H1 (cell line): ENCODE results near the gene DAGLA. TPM values are rescaled to one million over a fixed set of nuclear protein-coding genes. Genes with fewer than 3 reads are reported as not detected.

Experiments used
- CTCF ChIA-PET: fragments of 300-600 bp; sonication (Branson Sonifier 250); formaldehyde crosslinking; loops from one replicate; lab custom pipeline; 2021; ENCODE audit not compliant: partially characterized antibody; lab: Charles Lee
- POLR2A ChIA-PET: fragments of 300-600 bp; sonication (Branson Sonifier 250); formaldehyde crosslinking; loops from one replicate; lab custom pipeline; 2021; ENCODE audit warnings: inconsistent platforms; ENCODE audit not compliant: partially characterized antibody; lab: Charles Lee
- DNase-seq, 2 experiments: peaks; one replicate each; pipeline versions ENCODE4 v3.0.0 to v3.0.0-alpha.2; 2010 to 2022; ENCODE audit warnings: low spot score in 2 of 2, low read depth in 1 of 2, mixed read lengths in 1 of 2
- FAIRE-seq: peaks from 2 replicates; lab custom pipeline; 2011; peaks lifted over from hg19 to GRCh38; lab: Jason Lieb, UNC
- H2AFZ ChIP-seq: 2 replicates; pipeline ENCODE4 v1.8.1; 2012; ENCODE audit warnings: low read length, inconsistent platforms
- H2AK5ac ChIP-seq: 2 replicates; pipeline ENCODE4 v1.6.1; 2013; ENCODE audit warnings: low read depth, low read length
- H2BK120ac ChIP-seq: replicated peaks from 2 replicates; pipeline ENCODE3; 2013; ENCODE audit warnings: low read depth, low read length, inconsistent platforms
- H2BK12ac ChIP-seq: 2 replicates; pipeline ENCODE4 v1.6.1; 2013; ENCODE audit warnings: low read depth, low read length
- H2BK15ac ChIP-seq: 2 replicates; pipeline ENCODE4 v1.6.1; 2013; ENCODE audit warnings: low read length
- H2BK20ac ChIP-seq: 2 replicates; pipeline ENCODE4 v1.6.1; 2013; ENCODE audit warnings: low read length
- H2BK5ac ChIP-seq: 2 replicates; pipeline ENCODE4 v1.6.1; 2013; ENCODE audit warnings: low read depth, low read length
- H3K14ac ChIP-seq: 2 replicates; pipeline ENCODE4 v1.6.1; 2013; ENCODE audit warnings: inconsistent platforms; ENCODE audit not compliant: insufficient read length
- H3K18ac ChIP-seq: 2 replicates; pipeline ENCODE4 v1.6.1; 2013; ENCODE audit warnings: low read length; ENCODE audit errors: extremely low read depth
- H3K23ac ChIP-seq: 2 replicates; pipeline ENCODE4 v1.6.1; 2013; ENCODE audit warnings: inconsistent platforms; ENCODE audit not compliant: insufficient read length
- H3K23me2 ChIP-seq: 2 replicates; pipeline ENCODE4 v1.6.1; 2013; ENCODE audit warnings: low read depth, low read length
- H3K27ac ChIP-seq: 2 replicates; pipeline ENCODE4 v1.6.1; 2011; ENCODE audit warnings: low read depth, low read length, inconsistent platforms
- H3K27me3 ChIP-seq, 4 experiments: replicated peaks in 1 of 4; 1 replicate in 1 of 4; 2 replicates in 3 of 4; pipeline versions ENCODE4 v1.6.1 to v1.8.1; 2011 to 2013; ENCODE audit warnings: low read length in 3 of 4, mild to moderate bottlenecking in 3 of 4, inconsistent platforms in 2 of 4, mixed read lengths in 2 of 4, moderate library complexity in 1 of 4; ENCODE audit not compliant: control insufficient read depth in 3 of 4, insufficient read depth in 3 of 4; ENCODE audit errors: extremely low read depth in 1 of 4
- H3K36me3 ChIP-seq, 4 experiments: 2 replicates each; pipeline versions ENCODE4 v1.6.1 to v1.8.1; 2011 to 2013; ENCODE audit warnings: mild to moderate bottlenecking in 4 of 4, low read length in 3 of 4, moderate library complexity in 2 of 4, control low read depth in 1 of 4, inconsistent platforms in 1 of 4; ENCODE audit not compliant: insufficient read depth in 4 of 4, control insufficient read depth in 2 of 4
- H3K4ac ChIP-seq: replicated peaks from 2 replicates; pipeline ENCODE3; 2013; ENCODE audit warnings: low read length, low read depth, mixed read lengths, inconsistent platforms; ENCODE audit not compliant: insufficient read length
- H3K4me1 ChIP-seq, 4 experiments: replicated peaks in 1 of 4; 1 replicate in 1 of 4; 2 replicates in 3 of 4; pipeline versions ENCODE4 v1.6.1 to v1.8.1; 2011 to 2013; ENCODE audit warnings: low read length in 3 of 4, inconsistent platforms in 2 of 4, mixed read lengths in 1 of 4; ENCODE audit not compliant: insufficient read depth in 4 of 4, control insufficient read depth in 3 of 4
- H3K4me2 ChIP-seq, 2 experiments: 2 replicates each; pipeline versions ENCODE4 v1.6.1 to v1.8.1; 2011 to 2013; ENCODE audit warnings: low read depth in 2 of 2, low read length in 2 of 2, control low read depth in 1 of 2, inconsistent platforms in 1 of 2, mild to moderate bottlenecking in 1 of 2; ENCODE audit not compliant: insufficient read depth in 1 of 2
- H3K4me3 ChIP-seq, 4 experiments: fragments of 200-600, 300-600 bp in 1 of 4; sonication (generic), shearing (Covaris generic), sonication (Bioruptor Twin) in 1 of 4; 2 replicates each; pipeline versions ENCODE4 v1.5.1 to v1.8.1; 2011 to 2016; ENCODE audit warnings: low read length in 4 of 4, low read depth in 3 of 4, control low read depth in 2 of 4, inconsistent platforms in 2 of 4, mild to moderate bottlenecking in 2 of 4, mixed read lengths in 1 of 4, moderate library complexity in 1 of 4; ENCODE audit not compliant: insufficient read depth in 2 of 4; ENCODE audit errors: extremely low read depth in 1 of 4
- H3K56ac ChIP-seq: replicated peaks from 2 replicates; pipeline ENCODE3; 2013; ENCODE audit warnings: low read depth, mild to moderate bottlenecking, mixed read lengths, low read length, inconsistent platforms; ENCODE audit not compliant: insufficient read length
- H3K79me1 ChIP-seq: 2 replicates; pipeline ENCODE4 v1.6.1; 2013; ENCODE audit warnings: low read depth, low read length, control low read depth
- H3K79me2 ChIP-seq, 2 experiments: 2 replicates each; pipeline versions ENCODE4 v1.6.1 to v1.8.1; 2012 to 2013; ENCODE audit warnings: low read length in 2 of 2, mild to moderate bottlenecking in 2 of 2, inconsistent platforms in 1 of 2; ENCODE audit not compliant: insufficient read depth in 2 of 2, control insufficient read depth in 1 of 2
- H3K9ac ChIP-seq, 4 experiments: replicated peaks in 1 of 4; 1 replicate in 1 of 4; 2 replicates in 3 of 4; pipeline versions ENCODE4 v1.6.1 to v1.8.1; 2011 to 2013; ENCODE audit warnings: low read depth in 3 of 4, low read length in 3 of 4, control low read depth in 2 of 4, mild to moderate bottlenecking in 2 of 4, moderate library complexity in 2 of 4, inconsistent platforms in 1 of 4; ENCODE audit errors: extremely low read depth in 1 of 4
- H3K9me3 ChIP-seq, 2 experiments: 2 replicates each; pipeline versions ENCODE4 v1.6.1 to v1.8.1; 2012 to 2013; ENCODE audit warnings: mild to moderate bottlenecking in 2 of 2, moderate library complexity in 2 of 2, control low read depth in 1 of 2, inconsistent platforms in 1 of 2, low read depth in 1 of 2, low read length in 1 of 2, mixed read lengths in 1 of 2; ENCODE audit not compliant: insufficient read depth in 2 of 2
- H4K20me1 ChIP-seq, 2 experiments: replicated peaks in 1 of 2; 2 replicates each; pipeline versions ENCODE3 to v1.8.1; 2011 to 2013; ENCODE audit warnings: inconsistent platforms in 2 of 2, low read length in 2 of 2, mild to moderate bottlenecking in 1 of 2; ENCODE audit not compliant: insufficient read depth in 2 of 2, control insufficient read depth in 1 of 2
- H4K5ac ChIP-seq: 2 replicates; pipeline ENCODE4 v1.6.1; 2013; ENCODE audit warnings: low read length, low read depth, mixed read lengths, inconsistent platforms; ENCODE audit not compliant: insufficient read length
- H4K8ac ChIP-seq: 2 replicates; pipeline ENCODE4 v1.8.0; 2013; ENCODE audit warnings: mild to moderate bottlenecking, moderate library complexity, low read length, inconsistent platforms; ENCODE audit not compliant: insufficient read depth; ENCODE audit errors: extremely low read depth
- H4K91ac ChIP-seq: replicated peaks from 2 replicates; pipeline ENCODE3; 2013; ENCODE audit warnings: low read length, mixed read lengths, inconsistent platforms; ENCODE audit not compliant: insufficient read length
- FOSL1 ChIP-seq: IDR thresholded peaks from 2 replicates; pipeline ENCODE4 v1.6.1; 2011; ENCODE audit warnings: mild to moderate bottlenecking, low read depth, low read length, moderate library complexity; ENCODE audit not compliant: insufficient read depth
- HDAC2 ChIP-seq, 2 experiments: fragments of 300-600 bp in 1 of 2; sonication (generic) in 1 of 2; IDR thresholded peaks; 2 replicates each; pipeline ENCODE4 v1.6.1; 2011 to 2012; ENCODE audit warnings: low read depth in 2 of 2, low read length in 2 of 2, mild to moderate bottlenecking in 2 of 2, moderate library complexity in 2 of 2, borderline replicate concordance in 1 of 2, inconsistent platforms in 1 of 2
- TAF7 ChIP-seq: optimal IDR thresholded peaks from 2 replicates; pipeline ENCODE3; 2011; ENCODE audit warnings: low read depth, mild to moderate bottlenecking, inconsistent platforms, low read length, moderate library complexity, borderline replicate concordance
- WGBS, 2 experiments: shearing (Covaris generic) in 1 of 2; methylation state at CpG; one replicate each; pipeline versions ENCODE4 v1.1.6 to v1.1.7; 2013 to 2015; ENCODE audit warnings: low lambda C conversion rate in 2 of 2, mixed read lengths in 2 of 2, inconsistent platforms in 1 of 2, low coverage in 1 of 2, missing lambda C conversion rate in 1 of 2; ENCODE audit not compliant: insufficient replicate concordance in 2 of 2, insufficient coverage in 1 of 2, insufficient read length in 1 of 2; ENCODE audit errors: extremely low coverage in 1 of 2, missing lambda C conversion rate in 1 of 2; 5-methylcytosine and 5-hydroxymethylcytosine counted together
- polyA plus RNA-seq, 7 experiments: library from polyadenylated mRNA; depleted of rRNA in 3 of 7; stranded (reverse) in 5 of 7; unstranded in 2 of 7; fragments of >200 nt in 5 of 7; fragments of 200-250 nt in 2 of 7; gene quantifications; 1 replicate in 5 of 7; 2 replicates in 1 of 7; 4 replicates in 1 of 7; pipeline versions ENCODE4 v1.2.1 to v1.2.3, GENCODE V29; 2011 to 2013; ENCODE audit warnings: missing spikeins in 2 of 7, mixed read lengths in 2 of 7
- total RNA-seq: library from RNA; stranded (reverse); fragmentation: NEBNext Ultra II Directional; extraction: Animal tissue kit (Norgen Biotek cat#: 25700); gene quantifications from 2 replicates; pipeline ENCODE4 v1.2.1, GENCODE V29; 2021

DAGLA gene
- total and polyA plus RNA-seq, 2 of the 8 experiments (the other 6 are each of a cell fraction or from before 2014, with no cell fraction given): 3.6 to 6.6 TPM

DNA sequence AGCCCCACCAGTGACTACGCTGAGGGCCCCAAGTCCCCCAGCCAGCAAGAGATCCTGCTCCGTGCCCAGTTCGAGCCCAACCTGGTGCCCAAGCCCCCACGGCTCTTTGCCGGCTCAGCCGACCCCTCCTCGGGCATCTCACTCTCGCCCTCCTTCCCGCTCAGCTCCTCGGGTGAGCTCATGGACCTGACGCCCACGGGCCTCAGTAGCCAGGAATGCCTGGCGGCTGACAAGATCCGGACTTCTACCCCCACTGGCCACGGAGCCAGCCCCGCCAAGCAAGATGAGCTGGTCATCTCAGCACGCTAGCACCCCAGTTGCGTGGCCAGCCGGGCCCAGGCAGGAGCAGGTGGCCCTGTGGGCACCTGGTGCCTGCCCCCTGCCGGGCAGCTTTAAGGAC, 64.0 kb downstream of the DAGLA start:
- Histone ChIP-seq H2BK12ac (no peak overlapping the region), H2BK120ac (no peak overlapping the region), H3K79me2 (no peaks in the 10 kb centered on the region), H4K20me1 (no peaks in the 10 kb centered on the region), H3K4ac (no peak overlapping the region), H4K5ac (no peak overlapping the region), H2BK15ac (no peak overlapping the region), H3K9me3 (no peaks in the 10 kb centered on the region), H2AK5ac (no peak overlapping the region), H3K79me1 (no peaks in the 10 kb centered on the region), H3K4me2 (no peak overlapping the region), H4K8ac (no peak overlapping the region), H3K27me3 (no peaks in the 10 kb centered on the region; a peak in 2 of 7 replicates), H3K27ac (peak overlapping the region; percentile 56; the same call in 1 of the 2 replicates), H3K14ac (no peak overlapping the region), H2BK20ac (no peak overlapping the region), H3K23ac (no peak overlapping the region), H3K4me3 (no peak overlapping the region), H3K4me1 (peaks cover 2 to 13% (median 3%) of the 10 kb centered on the region in 4 experiments), H2BK5ac (no peak overlapping the region), H3K9ac (no peak overlapping the region), H3K18ac (no peak overlapping the region), H3K36me3 (peaks cover 0 to 9% (median 0%) of the 10 kb centered on the region in 4 experiments; a peak in 1 of 8 replicates), H3K23me2 (no peaks in the 10 kb centered on the region; the same call in 1 of the 2 replicates), H3K56ac (no peak overlapping the region), H2AFZ (no peak overlapping the region), H4K91ac (no peak overlapping the region)
- no peak for FAIRE-seq
- no peak for DNase-seq
- WGBS, 2 experiments: 89% methylated on average over 20 of the region's 20 CpGs; no CpG with 5 or more reads in 1 of the 2 experiments
- TF ChIP-seq TAF7: no peak
- TF ChIP-seq FOSL1: no peak
- no peak for TF ChIP-seq HDAC2 (IDR thresholded peaks at IDR 0.05; ENCODE audit: borderline replicate concordance in 1 of 2, low read depth in 2 of 2, low read length in 2 of 2)
- CTCF ChIA-PET: interaction anchor here (0.5 to 9.2 kb wide), 22 partner anchors 9 to 266 kb away, joined by 3 to 168 read pairs (median 4); partner anchors contain the start of genes FEN1 and TMEM258
- POLR2A ChIA-PET: interaction anchor here (1.0 to 8.9 kb wide), 6 partner anchors 11 to 90 kb away, joined by 3 to 87 read pairs (median 4); partner anchors contain the start of genes FEN1 and TMEM258
